NB4 (cell line): Measurements from ENCODE around the gene YWHAG.

Experiments used
- DNase-seq: peaks from one replicate; pipeline ENCODE4 v3.0.0; 2010; ENCODE audit warnings: low read depth
- H3K4me3 ChIP-seq: one replicate; pipeline ENCODE4 v1.5.1; 2011; ENCODE audit warnings: mild to moderate bottlenecking, low read depth, low read length, moderate library complexity
- CTCF ChIP-seq: IDR thresholded peaks from one replicate; pipeline ENCODE4 v1.5.1; 2012; ENCODE audit warnings: low read depth, low read length
- MAX ChIP-seq: IDR thresholded peaks from 2 replicates; pipeline ENCODE4 v1.6.1; 2011; ENCODE audit warnings: low read depth, low read length
- MYC ChIP-seq: IDR thresholded peaks from 2 replicates; pipeline ENCODE4 v1.6.1; 2011; ENCODE audit warnings: low read depth, low read length
- POLR2A ChIP-seq: IDR thresholded peaks from 2 replicates; pipeline ENCODE4 v1.6.1; 2011; ENCODE audit warnings: mild to moderate bottlenecking; ENCODE audit not compliant: insufficient read length; ENCODE audit errors: extremely low read depth

YWHAG gene

GRCh38 chr7:76356115-76356514, 2.7 kb downstream of the YWHAG start:
- no peak for TF ChIP-seq MAX
- TF ChIP-seq MYC = no peak
- no peak for TF ChIP-seq CTCF
- no peak for TF ChIP-seq POLR2A
- peak overlapping the region; percentile 80 for H3K4me3 ChIP-seq
- no peak for DNase-seq

- TF ChIP-seq MYC (no peak), CTCF (no peak), MAX (no peak), POLR2A (no peak)
- H3K4me3 ChIP-seq = peak overlapping the region; percentile 80
- no peak for DNase-seq
These were observed 3.6 kb downstream of the YWHAG start for GRCh38 chr7:76354981-76355730.

- TF ChIP-seq POLR2A (no peak), CTCF (no peak), MAX (no peak), MYC (no peak)
- DNase-seq = no peak
- peak overlapping the region; percentile 80 for H3K4me3 ChIP-seq
These were observed 4.3 kb downstream of the YWHAG start for GRCh38 chr7:76354516-76354915.

- H3K4me3 ChIP-seq = peak overlapping the region; percentile 13
- DNase-seq = no peak
- TF ChIP-seq POLR2A (no peak), MAX (no peak), CTCF (no peak), MYC (no peak)
These were observed 5.0 kb downstream of the YWHAG start for GRCh38 chr7:76353744-76354143.

- DNase-seq = no peak
- no peak overlapping the region for H3K4me3 ChIP-seq
- TF ChIP-seq CTCF (no peak), MYC (no peak), POLR2A (no peak), MAX (no peak)
These were observed 6.6 kb downstream of the YWHAG start for GRCh38 chr7:76352193-76352592.
